Breast epithelium (tissue), 4 donors: ENCODE results near the gene TMEM19. TPM values are rescaled to one million over a fixed set of nuclear protein-coding genes. Genes with fewer than 3 reads are reported as not detected.
A peak's percentile ranks its signal among the peaks of the same experiment; 100 is the strongest.

Experiments used
- DNase-seq, 2 donors: peaks; one replicate each; pipeline ENCODE4 v3.0.0-alpha.2; 2019; ENCODE audit warnings: low spot score in 2 of 2
- H3K27ac ChIP-seq, 2 donors: fragments of 200-600 bp; sonication (generic) in 1 of 2; one replicate each; pipeline ENCODE4 v1.5.1; 2016 to 2019; ENCODE audit warnings: mild to moderate bottlenecking in 1 of 2
- H3K27me3 ChIP-seq, 2 donors: fragments of 200-600 bp; sonication (generic) in 1 of 2; one replicate each; pipeline versions ENCODE4 v1.5.1 to v1.6.0; 2017 to 2019; ENCODE audit warnings: control low read depth in 1 of 2, mild to moderate bottlenecking in 1 of 2
- H3K36me3 ChIP-seq: fragments of 200-600 bp; one replicate; pipeline ENCODE4 v1.5.1; 2019
- H3K4me1 ChIP-seq, 2 donors: fragments of 200-600 bp; sonication (generic); one replicate each; pipeline ENCODE4 v1.5.1; 2016 to 2019; ENCODE audit warnings: control low read depth in 1 of 2
- H3K4me3 ChIP-seq, 3 donors: fragments of 200-600 bp; sonication (generic); 1 replicate in 2 of 3; 2 replicates in 1 of 3; pipeline ENCODE4 v1.5.1; 2016 to 2019; ENCODE audit warnings: mild to moderate bottlenecking in 3 of 3, moderate library complexity in 2 of 3
- H3K9me3 ChIP-seq, 2 donors: fragments of 200-600 bp; sonication (generic) in 1 of 2; one replicate each; pipeline ENCODE4 v1.5.1; 2016 to 2019; ENCODE audit warnings: control low read depth in 1 of 2
- POLR2A ChIP-seq: fragments of 450-650 bp; IDR thresholded peaks from one replicate; pipeline ENCODE4 v1.6.1; 2016; ENCODE audit warnings: antibody characterized with exemption, mild to moderate bottlenecking, moderate library complexity
- POLR2AphosphoS5 ChIP-seq, 3 donors: sonication (generic); formaldehyde crosslinking; IDR thresholded peaks; one replicate each; pipeline ENCODE4 v1.6.1; 2017; ENCODE audit warnings: antibody characterized with exemption in 3 of 3
- intact Hi-C: fragments of 100-400 bp; cut with DNase I; formaldehyde crosslinking; loops from one replicate; pipeline ENCODE4 v1.15.1; 2023; ENCODE audit warnings: low total_unique reads
- total RNA-seq, 3 donors: library from RNA; depleted of rRNA; stranded (reverse); fragments of >200 nt; gene quantifications; one replicate each; pipeline ENCODE4 v1.1.0, GENCODE V29; 2016
- TF ChIP-seq, protein P1 (sequence below), 3 donors: fragments of 450-650 bp; IDR thresholded peaks; one replicate each; pipeline ENCODE4 v1.5.1; 2016 to 2017; ENCODE audit warnings: antibody characterized with exemption in 3 of 3, mild to moderate bottlenecking in 3 of 3, moderate library complexity in 3 of 3

The TMEM19 gene
- total RNA-seq, 3 donors from 2014 or later: 13.0 to 29.0 (median 13.4) TPM

DNA sequence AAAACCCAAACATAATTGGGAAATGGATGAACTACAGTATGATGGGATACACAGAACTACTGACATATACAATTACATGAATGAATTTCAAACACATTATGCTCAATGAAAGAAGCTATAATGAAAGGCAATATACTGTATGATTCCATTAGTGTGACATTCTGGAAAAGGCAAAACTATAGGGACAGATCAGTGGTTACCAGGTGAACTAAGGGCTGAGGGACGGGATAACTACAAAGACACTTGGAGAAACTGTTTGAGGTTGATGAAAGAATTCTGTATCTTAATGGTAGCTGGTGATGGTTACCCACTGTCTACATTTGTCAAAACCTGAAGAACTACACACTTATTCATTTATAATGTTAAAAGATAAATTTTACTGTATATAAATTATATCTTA is 30.0 kb upstream of the TMEM19 start:
- no peak for DNase-seq
- intact Hi-C loops: no loop called here
- no peaks in the 10 kb centered on the region for H3K36me3 ChIP-seq
- no peak overlapping the region for H3K4me3 ChIP-seq
- no peaks in the 10 kb centered on the region for H3K9me3 ChIP-seq
- H3K27me3 ChIP-seq: no peaks in the 10 kb centered on the region
- no peak overlapping the region for H3K27ac ChIP-seq
- H3K4me1 ChIP-seq: peaks cover 0 to 7% of the 10 kb centered on the region in 2 donors
- TF ChIP-seq POLR2A (no peak), POLR2AphosphoS5 (IDR thresholded peaks at IDR 0.05) (no peak)
- TF ChIP-seq, protein P1, sequence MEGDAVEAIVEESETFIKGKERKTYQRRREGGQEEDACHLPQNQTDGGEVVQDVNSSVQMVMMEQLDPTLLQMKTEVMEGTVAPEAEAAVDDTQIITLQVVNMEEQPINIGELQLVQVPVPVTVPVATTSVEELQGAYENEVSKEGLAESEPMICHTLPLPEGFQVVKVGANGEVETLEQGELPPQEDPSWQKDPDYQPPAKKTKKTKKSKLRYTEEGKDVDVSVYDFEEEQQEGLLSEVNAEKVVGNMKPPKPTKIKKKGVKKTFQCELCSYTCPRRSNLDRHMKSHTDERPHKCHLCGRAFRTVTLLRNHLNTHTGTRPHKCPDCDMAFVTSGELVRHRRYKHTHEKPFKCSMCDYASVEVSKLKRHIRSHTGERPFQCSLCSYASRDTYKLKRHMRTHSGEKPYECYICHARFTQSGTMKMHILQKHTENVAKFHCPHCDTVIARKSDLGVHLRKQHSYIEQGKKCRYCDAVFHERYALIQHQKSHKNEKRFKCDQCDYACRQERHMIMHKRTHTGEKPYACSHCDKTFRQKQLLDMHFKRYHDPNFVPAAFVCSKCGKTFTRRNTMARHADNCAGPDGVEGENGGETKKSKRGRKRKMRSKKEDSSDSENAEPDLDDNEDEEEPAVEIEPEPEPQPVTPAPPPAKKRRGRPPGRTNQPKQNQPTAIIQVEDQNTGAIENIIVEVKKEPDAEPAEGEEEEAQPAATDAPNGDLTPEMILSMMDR (IDR thresholded peaks at IDR 0.05): no peak

- Histone ChIP-seq H3K9me3 (no peaks in the 10 kb centered on the region), H3K27me3 (no peaks in the 10 kb centered on the region), H3K4me1 (peaks cover 0 to 9% of the 10 kb centered on the region in 2 donors), H3K27ac (no peak overlapping the region), H3K4me3 (no peak overlapping the region), H3K36me3 (no peaks in the 10 kb centered on the region)
- intact Hi-C loops: no loop called here
- TF ChIP-seq POLR2A (no peak), POLR2AphosphoS5 (IDR thresholded peaks at IDR 0.05) (no peak)
- TF ChIP-seq, protein P1 (IDR thresholded peaks at IDR 0.05): no peak
- DNase-seq: no peak
Observed at GRCh38 chr12:71656740-71657139, 29.1 kb upstream of the TMEM19 start.

DNA sequence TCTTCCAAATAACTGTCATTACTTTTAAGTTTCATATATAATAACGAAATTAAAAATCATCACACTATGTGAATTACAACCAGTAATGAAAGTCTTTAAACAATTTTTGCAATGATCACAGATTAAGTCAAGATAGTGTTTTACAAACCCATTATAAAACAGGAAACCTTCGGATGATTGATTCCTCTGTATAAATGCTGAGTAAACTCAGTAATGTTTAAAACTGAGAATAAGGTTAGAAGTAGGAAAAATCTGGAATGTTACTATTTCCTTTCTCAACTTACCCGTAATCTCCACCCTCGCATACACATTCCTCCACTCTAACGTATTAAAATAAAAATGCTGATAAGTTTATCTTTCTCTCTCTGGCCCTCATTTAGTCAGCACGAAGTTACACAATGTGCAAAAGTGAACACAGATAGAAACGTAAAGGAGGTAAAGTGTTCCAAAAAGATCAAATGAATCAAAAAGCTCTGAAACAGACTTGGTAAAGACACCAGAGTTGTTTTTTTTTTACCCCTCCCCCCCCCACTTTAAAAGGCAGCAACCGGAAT is 23.8 kb upstream of the TMEM19 start:
- TF ChIP-seq POLR2A (no peak), POLR2AphosphoS5 (IDR thresholded peaks at IDR 0.05) (no peak)
- TF ChIP-seq, protein P1 (IDR thresholded peaks at IDR 0.05): no peak
- Histone ChIP-seq H3K4me3 (peak overlapping the region; percentile 82 to 91 (median 82)), H3K4me1 (peaks cover 0 to 10% of the 10 kb centered on the region in 2 donors), H3K27ac (no peak overlapping the region), H3K27me3 (no peaks in the 10 kb centered on the region), H3K9me3 (no peaks in the 10 kb centered on the region), H3K36me3 (no peaks in the 10 kb centered on the region)
- intact Hi-C loops: no loop called here
- no peak for DNase-seq

DNA sequence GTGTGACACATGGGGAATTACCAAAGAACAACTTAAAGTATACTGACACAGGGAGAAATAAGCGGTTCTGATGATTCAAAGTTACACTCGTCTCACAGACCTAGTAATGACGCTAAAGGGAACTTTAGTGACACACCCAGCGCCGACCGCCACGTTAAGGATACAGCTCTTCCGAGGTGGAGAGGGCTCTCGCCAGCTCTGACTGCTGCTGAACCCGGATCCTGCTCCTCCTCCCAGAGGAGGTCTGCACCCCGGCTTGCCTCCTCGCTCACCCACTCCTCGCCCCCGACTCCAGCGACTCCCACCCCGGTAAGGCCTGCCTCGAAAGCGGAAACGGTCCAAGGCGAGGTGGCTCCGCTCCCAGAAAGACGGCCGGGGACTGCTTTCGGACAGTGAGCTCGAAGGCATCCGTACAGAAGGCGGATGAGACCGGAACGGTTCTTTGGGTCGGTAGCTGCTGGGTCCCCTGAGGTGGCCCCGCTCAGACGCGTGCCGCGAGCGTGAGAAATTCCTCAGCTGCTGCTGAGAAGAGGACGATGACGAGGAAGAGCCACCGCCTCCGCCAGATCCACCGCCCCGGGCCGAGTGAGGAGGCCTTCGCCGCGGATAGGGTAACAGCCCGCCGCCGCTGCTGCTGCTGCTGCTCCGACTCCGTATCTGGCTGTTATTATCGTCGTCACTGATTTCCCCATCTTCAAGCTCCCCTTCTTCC is 22.9 kb upstream of the TMEM19 start:
- no peak for TF ChIP-seq POLR2A
- no peak for TF ChIP-seq POLR2AphosphoS5 (IDR thresholded peaks at IDR 0.05)
- TF ChIP-seq, protein P1 (IDR thresholded peaks at IDR 0.05): no peak
- Histone ChIP-seq H3K9me3 (no peaks in the 10 kb centered on the region), H3K27ac (peak overlapping the region; percentile 96 to 97), H3K4me1 (peaks cover 0 to 10% of the 10 kb centered on the region in 2 donors), H3K36me3 (no peaks in the 10 kb centered on the region), H3K27me3 (no peaks in the 10 kb centered on the region), H3K4me3 (peak overlapping the region; percentile 82 to 91 (median 82))
- intact Hi-C loops: no loop called here
- DNase-seq: peak; percentile 45 to 63
